Measurements from ENCODE around the gene COMMD1. TPM values are rescaled to one million over a fixed set of nuclear protein-coding genes. Genes with fewer than 3 reads are reported as not detected.
A peak's percentile ranks its signal among the peaks of the same experiment; 100 is the strongest.
"Not testable (repeated sequence)": the region's sequence is repeated elsewhere in the genome, so short reads cannot be mapped to it uniquely, and the experiment has no call there.

COMMD1 gene
- total RNA-seq, 6 donors from 2014 or later, result 27.0 to 59.7 (median 35.6) TPM

DNA sequence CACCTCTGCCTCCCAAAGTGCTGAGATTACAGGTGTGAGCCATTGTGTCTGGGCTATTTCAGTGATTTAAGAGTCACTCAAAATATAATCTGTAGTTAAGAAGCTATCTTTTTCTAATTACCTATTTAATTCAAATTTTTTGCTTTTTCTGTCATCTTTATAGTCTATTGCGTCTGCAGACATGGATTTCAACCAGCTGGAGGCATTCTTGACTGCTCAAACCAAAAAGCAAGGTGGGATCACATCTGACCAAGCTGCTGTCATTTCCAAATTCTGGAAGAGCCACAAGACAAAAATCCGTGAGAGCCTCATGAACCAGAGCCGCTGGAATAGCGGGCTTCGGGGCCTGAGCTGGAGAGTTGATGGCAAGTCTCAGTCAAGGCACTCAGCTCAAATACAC lies 95.1 kb downstream of the COMMD1 start:
- DNase-seq (no peak), ATAC-seq (ENCODE audit: low FRiP score in 2 of 2) (no peak)
- H3K4me1 ChIP-seq, result peaks cover 0 to 1% (median 0%) of the 10 kb centered on the region in 4 donors
- no peak overlapping the region for H3K4me3 ChIP-seq
- no peak for TF ChIP-seq POLR2AphosphoS5 (IDR thresholded peaks at IDR 0.05)
- TF ChIP-seq CTCF (IDR thresholded peaks at IDR 0.05), result no peak
- TF ChIP-seq EP300 (IDR thresholded peaks at IDR 0.05), result no peak
- no peak for TF ChIP-seq POLR2A (IDR thresholded peaks at IDR 0.05)
- H3K27me3 ChIP-seq, result no peaks in the 10 kb centered on the region
- no peak overlapping the region for H3K27ac ChIP-seq
- peaks cover 0 to 14% (median 0%) of the 10 kb centered on the region in 4 donors for H3K36me3 ChIP-seq
- no peaks in the 10 kb centered on the region for H3K9me3 ChIP-seq
- 96% methylated on average over 5 of the region's 5 CpGs for WGBS, 2 donors

DNA sequence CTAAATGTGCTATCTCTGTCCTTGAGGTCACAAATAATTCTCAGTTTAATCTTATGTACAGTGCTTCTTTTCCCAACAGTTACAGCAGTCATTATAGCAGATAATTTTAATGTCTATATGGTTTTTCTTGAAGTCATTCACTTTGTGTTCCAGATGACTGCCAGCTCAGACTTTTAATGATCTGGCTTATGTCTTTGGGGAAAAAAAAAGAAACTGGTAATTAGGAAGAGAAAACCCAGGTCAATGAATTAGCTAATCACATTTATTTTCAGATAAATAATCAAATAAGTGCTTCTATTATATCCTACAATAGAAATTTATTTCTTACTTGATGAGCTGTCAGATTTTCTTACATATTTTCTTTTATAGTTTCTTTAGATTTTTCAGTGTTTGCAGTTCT lies 96.0 kb downstream of the COMMD1 start:
- DNase-seq, result no peak
- no peaks in the 10 kb centered on the region for H3K27me3 ChIP-seq
- H3K27ac ChIP-seq, result no peak overlapping the region
- H3K4me3 ChIP-seq, result no peak overlapping the region
- ATAC-seq (ENCODE audit: low FRiP score in 2 of 2), result no peak
- peaks cover 0 to 14% (median 0%) of the 10 kb centered on the region in 4 donors for H3K36me3 ChIP-seq
- H3K4me1 ChIP-seq, result no peaks in the 10 kb centered on the region
- H3K9me3 ChIP-seq, result no peaks in the 10 kb centered on the region
- TF ChIP-seq CTCF (IDR thresholded peaks at IDR 0.05), result no peak
- TF ChIP-seq POLR2AphosphoS5 (IDR thresholded peaks at IDR 0.05), result no peak
- TF ChIP-seq POLR2A (IDR thresholded peaks at IDR 0.05), result no peak

- ATAC-seq (ENCODE audit: low FRiP score in 2 of 2); H3K27me3 ChIP-seq; H3K4me3 ChIP-seq; DNase-seq; H3K4me1 ChIP-seq; H3K9me3 ChIP-seq; H3K27ac ChIP-seq: not testable (repeated sequence)
- 82 to 92% methylated on average over 5 of the region's 5 CpGs for WGBS, 2 donors
- peaks cover 0 to 14% (median 0%) of the 10 kb centered on the region in 4 donors for H3K36me3 ChIP-seq
These were observed 99.0 kb downstream of the COMMD1 start for GRCh38 chr2:62004428-62004827.

- DNase-seq (no peak), ATAC-seq (ENCODE audit: low FRiP score in 2 of 2) (no peak)
- Histone ChIP-seq H3K27me3 (no peaks in the 10 kb centered on the region), H3K9me3 (no peaks in the 10 kb centered on the region), H3K4me1 (no peaks in the 10 kb centered on the region), H3K36me3 (no peaks in the 10 kb centered on the region), H3K27ac (no peak overlapping the region), H3K4me3 (no peak overlapping the region)
- TF ChIP-seq POLR2A (IDR thresholded peaks at IDR 0.05), result no peak
- no peak for TF ChIP-seq EP300 (IDR thresholded peaks at IDR 0.05)
- TF ChIP-seq POLR2AphosphoS5 (IDR thresholded peaks at IDR 0.05), result no peak
- no peak for TF ChIP-seq CTCF (IDR thresholded peaks at IDR 0.05)
- 100% methylated on average over 3 of the region's 3 CpGs for WGBS, 2 donors
These were observed 102.1 kb downstream of the COMMD1 start for GRCh38 chr2:62007555-62007954.

GRCh38 chr2:62010632-62011256 lies 105.3 kb downstream of the COMMD1 start:
- DNase-seq, result no peak
- Histone ChIP-seq H3K27me3 (no peaks in the 10 kb centered on the region), H3K4me1 (peaks cover 1 to 7% (median 4%) of the 10 kb centered on the region in 4 donors), H3K9me3 (no peaks in the 10 kb centered on the region), H3K4me3 (no peak overlapping the region), H3K36me3 (no peaks in the 10 kb centered on the region), H3K27ac (peak overlapping the region in 1 of 4 donors; percentile 32)
- 61 to 75% methylated on average over 3 of the region's 3 CpGs for WGBS, 2 donors
- no peak for ATAC-seq (ENCODE audit: low FRiP score in 2 of 2)
- TF ChIP-seq POLR2AphosphoS5 (IDR thresholded peaks at IDR 0.05) (no peak), EP300 (IDR thresholded peaks at IDR 0.05) (no peak), POLR2A (IDR thresholded peaks at IDR 0.05) (no peak), CTCF (IDR thresholded peaks at IDR 0.05) (no peak)
